Measurements from ENCODE around the gene COL20A1.
"Not testable (repeated sequence)": the region's sequence is repeated elsewhere in the genome, so short reads cannot be mapped to it uniquely, and the experiment has no call there.

Gene COL20A1

DNA sequence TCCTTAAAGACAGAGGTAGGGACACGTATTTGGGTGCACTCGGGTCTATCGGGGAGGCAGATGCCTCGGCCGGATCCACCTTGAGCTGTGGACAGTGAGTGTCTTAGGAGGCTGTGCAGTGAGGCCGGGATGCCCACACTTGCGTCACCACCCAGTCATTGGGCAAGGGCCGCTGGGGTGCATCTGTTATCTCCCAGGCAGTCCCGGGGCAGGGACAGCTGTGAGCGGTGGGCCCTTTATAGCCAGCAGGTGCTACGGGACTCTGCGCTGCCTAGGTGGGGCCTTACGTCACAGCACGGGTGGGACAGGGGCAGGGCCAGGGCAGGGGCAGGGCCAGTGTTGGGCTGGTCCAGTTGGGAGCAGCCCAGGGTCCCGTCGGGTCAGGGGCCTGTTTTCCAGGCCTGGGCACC lies 689 bp upstream of the COL20A1 start:
- DNase-seq = no peak

DNA sequence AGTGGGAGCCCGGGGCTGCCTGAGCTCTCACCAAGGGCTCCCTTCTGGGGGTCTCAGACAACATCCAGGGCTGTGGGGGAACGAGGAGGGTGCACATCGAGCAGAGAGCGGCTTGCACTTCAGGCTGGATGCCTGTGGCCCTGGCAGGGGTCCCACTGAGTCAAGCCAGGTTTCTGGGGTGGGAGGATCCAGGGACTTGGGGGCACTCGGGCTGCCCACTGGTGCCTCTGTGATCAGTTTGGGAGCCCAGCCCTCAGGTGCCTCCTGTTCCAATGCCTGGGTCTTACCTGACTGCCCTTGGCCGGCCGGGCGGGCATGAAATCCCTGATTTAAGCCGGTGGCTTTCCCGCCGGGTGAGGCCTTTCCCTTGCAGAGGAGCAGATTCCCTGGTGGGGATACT lies 470 bp downstream of the COL20A1 start:
- DNase-seq = no peak

DNA sequence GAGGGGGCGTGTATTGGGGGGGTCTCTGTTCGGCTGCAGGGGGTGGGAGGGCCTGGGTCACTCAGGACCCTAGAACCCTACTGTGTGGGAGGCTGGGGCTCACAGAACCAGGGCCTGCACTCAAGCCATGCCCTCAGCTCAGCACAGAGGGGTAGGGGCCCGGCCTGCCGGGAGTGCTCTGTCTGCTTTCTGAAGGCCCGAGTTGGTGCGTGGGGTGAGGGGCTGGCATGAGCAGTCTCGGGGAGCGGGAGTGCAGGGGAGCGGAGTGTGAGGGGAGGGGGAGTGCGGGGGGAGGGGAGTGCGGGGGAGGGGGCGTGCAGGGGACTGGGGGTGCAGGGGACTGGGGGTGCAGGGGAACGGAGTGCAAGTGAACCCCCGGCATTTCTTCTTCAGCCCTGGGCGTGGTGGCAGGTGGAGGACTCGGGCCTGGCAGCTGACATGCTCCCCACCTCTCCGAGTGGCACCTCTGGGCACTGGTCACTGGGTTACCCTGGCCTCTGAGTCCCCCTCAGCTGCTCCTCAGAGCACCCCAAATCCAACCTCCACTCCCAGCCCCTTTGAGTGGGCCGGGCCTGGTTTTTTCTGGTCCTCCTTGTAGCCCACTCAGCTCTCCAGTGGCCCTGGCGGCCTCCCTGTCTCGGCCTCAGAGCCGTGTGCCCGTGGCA lies 1.0 kb downstream of the COL20A1 start:
- DNase-seq = no peak

DNA sequence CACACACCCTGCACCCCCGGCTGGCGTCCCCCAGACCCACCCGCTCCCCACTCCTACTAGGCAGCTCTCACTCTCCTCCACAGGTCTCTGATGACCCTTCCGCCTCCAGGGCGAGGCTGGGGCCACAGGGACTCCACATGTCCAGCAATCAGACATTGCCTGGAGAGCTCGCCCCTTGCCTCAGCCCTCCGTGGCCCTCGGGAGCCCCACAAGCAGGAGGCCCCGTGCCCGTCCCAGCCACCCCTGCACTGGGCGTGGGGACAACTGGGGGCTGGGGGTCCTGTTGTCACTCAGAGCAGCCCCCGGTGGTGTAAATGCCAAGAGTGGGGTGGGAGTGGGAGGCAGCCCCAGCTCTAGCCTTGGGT lies 1.5 kb downstream of the COL20A1 start:
- DNase-seq = no peak

DNA sequence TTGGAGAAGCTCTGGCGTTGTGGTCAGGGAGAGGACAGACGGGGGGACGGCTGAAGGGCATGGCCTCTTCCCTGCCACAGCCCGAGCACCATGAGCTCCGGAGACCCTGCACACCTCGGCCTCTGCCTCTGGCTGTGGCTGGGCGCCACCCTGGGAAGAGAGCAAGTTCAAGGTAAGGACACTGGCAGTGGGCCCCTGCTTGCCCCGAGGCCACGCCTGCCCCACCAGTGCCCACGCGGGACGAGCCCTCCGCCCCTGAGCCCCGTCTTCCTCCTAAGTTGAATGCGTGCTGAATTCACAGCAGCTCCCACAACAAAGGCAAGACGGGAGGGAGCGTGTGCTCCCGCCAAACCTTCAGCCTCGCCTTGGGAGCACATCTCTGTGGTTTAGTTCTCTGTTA lies 2.0 kb downstream of the COL20A1 start:
- no peak for DNase-seq

DNA sequence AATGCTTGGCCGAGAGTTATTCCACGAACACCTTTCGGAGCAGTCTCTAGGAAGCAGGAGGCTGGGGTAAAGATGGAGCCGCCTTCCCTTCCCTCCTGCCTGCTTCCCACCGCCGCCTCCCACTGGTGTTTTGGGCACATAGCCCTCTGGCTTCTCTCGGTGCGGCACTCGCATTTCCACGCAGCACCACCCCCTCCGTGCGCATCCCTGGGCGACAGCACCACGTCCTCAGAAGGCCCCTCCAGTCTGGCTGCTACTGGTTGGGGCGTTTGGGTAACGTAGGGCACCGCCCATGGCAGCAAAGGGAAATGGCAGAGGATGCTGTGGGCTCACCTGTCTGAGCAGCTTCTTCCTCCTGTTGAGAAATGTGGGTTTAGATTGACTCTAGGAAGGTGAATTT lies 2.4 kb downstream of the COL20A1 start:
- DNase-seq = no peak

DNA sequence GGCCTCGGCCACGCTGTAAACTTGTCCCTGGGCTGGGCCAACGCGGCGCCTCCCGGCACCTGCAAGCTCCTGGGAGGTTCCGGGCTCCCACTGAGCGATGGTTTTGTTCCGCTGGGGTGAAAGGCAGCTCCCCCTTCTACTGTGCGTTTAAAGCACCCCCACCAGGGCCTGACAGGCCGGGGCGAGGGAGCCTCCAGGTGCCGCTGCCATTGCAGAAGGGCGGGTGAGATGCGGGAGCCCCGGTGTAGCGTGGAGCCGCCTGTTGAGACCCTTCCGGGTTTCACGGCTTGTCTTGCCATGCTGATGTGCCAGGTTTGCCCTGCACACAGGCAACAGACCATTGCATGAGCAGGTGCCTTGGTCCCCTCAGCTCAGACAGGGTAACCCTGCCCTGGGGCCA lies 2.9 kb downstream of the COL20A1 start:
- no peak for DNase-seq

DNA sequence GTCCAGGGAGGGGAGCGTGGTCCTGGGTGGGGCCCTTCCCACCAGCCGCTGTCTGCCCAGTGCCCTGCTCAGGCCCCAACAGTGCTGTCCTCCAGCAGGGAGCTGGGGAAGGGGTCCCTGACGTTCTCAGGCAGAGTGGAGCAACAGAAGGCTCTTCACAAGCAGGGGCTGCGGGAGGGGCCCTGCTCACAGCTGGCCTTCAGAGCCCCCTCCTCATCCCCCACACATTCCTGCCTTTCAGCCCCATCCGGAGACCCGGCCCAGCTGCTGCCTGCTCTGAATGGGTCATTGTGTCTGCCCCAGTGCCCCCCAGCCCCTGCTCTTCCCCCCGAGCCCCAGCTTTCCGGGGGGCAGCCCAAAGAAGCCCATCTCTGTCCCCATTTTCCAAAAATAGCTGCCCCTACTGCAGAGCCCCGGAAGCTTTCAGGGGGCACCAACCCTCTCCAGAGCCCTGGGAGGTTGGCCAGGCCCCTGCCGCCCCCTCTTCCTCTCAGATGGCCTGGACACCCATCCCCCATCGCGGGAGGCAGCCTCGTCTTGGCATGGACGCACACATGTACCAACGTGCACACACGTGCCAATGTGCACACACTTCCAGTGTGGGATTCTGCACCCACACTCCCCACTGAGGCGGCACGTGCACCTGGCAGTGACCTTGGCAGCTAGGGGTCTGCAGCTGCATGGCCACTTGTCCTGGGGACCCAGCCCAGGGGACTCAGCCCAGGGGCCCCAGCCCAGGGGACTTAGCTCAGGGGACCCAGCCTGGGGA lies 3.7 kb downstream of the COL20A1 start:
- DNase-seq = no peak

DNA sequence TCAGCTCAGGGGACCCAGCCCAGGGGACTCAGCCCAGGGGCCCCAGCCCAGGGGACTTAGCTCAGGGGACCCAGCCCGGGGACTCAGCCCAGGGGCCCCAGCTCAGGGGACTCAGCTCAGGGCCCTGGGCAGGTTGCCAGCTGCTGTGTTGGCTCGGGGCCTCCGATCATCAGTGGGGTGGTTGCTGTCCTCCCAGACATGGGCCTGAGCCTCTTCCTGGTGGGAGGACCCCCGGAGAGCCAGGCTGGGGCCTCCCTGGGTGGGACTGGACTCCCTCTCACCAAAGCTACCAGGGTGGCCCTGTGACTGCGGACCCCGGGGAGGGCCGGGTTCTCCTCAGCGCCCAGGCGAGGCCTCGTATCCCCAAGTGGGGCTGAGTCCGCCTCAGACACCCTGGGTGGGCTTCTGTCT lies 4.4 kb downstream of the COL20A1 start:
- DNase-seq = no peak

DNA sequence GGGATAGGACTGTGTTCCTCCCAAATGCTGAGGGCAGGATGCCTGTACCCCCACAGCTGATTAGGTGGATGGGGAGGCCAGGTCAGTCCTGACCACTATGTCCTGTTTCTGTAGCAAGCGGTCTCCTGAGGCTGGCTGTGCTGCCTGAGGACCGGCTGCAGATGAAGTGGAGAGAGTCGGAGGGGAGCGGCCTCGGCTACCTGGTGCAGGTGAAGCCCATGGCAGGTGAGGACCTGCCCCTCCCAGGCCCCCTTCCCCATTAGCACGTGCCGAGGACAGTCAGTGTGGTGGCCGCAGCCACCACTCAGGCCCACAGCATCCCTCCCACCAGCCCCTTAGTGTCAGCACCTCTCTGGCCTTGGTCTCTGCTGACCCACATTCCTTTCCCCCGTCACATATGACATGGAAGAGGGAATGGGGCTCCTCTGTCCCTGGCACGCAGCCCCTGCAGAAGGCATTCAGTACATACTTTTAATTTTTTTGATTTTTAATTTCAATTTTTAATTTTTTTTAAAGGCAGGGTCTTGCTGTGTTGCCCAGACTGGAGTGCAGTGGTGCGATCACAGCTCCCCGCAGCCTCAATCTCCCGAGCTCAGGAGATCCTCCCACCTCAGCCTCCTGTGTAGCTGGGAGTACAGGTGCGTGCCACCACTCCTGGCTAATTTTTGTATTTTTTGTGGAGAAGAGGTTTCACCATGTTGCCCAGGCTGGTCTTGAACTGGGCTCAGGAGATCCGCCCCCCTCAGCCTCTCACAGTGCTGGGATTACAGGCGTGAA lies 5.0 kb downstream of the COL20A1 start:
- DNase-seq = no peak

DNA sequence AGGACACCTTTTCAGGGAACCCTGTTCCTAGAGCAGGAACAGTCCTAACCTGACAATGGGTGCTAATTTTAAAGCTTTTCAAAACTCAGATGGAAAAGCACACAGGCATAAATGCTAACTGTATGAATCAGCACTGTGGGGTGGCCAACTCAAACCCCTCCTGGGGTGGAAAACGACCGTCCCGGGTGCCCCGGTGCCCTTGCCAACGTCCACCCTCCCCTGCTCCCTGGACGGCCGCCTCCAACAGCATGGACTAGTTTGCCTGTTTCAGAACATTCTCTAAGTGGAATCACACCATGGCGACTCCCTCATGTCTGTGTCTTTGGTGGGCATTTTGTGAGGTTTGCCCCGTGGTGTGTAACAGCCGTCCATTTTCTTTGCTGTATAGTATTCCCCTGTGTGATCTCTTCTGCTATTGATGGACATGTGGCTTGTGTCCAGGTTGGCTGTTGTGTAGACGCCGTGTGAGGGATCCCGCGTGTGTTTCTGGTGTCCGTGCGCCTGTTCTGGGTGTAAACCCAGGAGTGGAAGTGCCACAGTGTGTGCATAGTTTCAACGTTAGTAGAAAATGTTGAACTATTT lies 5.8 kb downstream of the COL20A1 start:
- DNase-seq = no peak

DNA sequence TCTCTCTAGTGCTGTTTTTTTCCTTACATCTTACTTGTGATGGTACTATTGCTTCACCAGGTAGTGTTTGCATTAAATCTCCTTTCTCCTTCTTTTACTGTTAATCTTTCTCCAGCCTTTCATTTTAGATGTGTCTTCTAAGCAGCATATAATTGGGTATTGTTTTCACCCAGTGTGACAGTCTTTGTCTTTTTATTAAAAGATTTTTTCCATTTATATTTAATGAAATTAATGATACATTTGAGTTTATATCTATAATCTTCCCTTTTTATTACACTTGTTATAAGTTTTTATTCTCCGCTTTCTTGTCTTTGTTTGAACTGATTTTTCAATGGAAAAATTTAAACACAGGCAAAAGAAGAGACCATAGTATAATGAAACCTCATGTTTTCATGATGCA lies 8.7 kb downstream of the COL20A1 start:
- DNase-seq = no peak

DNA sequence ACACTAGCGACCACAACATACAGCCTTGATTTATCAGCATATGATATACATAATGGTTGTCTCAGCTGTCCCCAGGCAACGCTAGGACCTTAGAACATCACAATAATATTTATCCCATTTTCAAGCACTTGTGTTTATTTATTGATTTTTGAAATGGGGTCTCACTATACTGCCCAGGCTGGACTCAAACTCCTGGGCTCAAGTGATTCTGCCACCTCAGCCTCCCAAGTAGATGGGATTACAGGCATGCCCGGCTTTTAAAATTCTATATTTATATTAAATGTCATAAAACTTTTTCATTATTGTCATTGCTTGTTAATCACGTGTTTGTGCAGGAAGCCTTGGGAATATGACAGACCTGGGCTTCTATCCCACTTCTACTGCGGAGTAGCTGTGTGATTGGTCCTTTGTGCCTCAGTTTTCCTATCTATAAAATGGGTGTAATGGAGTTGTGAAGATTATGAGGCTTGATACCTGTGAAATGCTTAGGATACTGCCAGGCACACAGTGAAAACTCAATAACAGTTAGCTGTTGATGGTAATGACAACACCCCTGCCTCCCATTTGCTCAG lies 10.2 kb downstream of the COL20A1 start:
- no peak for DNase-seq

DNA sequence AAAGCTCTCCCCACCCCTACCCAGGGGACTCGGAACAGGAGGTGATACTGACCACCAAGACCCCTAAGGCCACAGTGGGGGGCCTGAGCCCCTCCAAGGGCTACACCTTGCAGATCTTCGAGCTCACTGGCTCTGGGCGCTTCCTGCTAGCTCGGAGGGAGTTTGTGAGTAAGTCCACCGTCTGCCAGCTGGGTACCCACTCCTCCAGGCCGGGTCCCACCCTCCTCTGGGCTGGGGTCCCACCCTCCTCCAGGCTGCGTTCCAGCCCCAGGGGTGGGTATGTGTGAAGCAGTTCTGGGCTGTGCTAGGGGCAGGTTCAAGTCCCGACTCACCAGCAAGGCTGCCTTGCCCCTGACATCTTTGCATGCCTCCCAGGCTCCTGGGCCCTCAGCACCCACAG lies 12.4 kb downstream of the COL20A1 start:
- no peak for DNase-seq

DNA sequence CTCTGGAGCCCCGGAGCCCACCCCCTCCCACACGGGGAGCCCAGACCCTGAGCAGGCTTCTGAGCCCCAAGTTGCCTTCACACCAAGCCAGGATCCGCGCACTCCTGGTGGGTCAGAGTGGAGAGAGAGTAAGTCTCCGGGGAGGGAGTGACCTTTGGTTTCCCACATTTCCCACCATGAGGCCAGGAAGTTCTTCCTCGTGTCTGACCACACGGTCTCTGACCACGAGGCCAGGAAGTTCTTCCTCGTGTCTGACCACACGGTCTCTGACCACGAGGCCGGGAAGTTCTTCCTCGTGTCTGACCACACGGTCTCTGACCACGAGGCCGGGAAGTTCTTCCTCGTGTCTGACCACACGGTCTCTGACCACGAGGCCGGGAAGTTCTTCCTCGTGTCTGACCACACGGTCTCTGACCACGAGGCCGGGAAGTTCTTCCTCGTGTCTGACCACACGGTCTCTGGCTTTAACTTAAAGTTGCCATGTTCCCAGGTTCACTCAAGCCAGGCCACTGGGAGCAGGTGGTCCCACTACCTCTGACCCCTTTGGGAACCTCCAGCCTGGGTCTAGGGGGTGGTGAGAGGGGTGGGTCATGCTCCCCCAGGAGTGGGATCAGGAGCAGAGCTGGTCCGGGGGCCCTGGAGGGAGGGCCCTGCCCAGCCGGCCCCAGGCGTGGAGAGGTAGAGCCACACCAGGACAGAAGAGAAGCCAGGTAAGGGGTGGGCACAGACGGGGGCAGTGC lies 13.1 kb downstream of the COL20A1 start:
- DNase-seq = not testable (repeated sequence)

DNA sequence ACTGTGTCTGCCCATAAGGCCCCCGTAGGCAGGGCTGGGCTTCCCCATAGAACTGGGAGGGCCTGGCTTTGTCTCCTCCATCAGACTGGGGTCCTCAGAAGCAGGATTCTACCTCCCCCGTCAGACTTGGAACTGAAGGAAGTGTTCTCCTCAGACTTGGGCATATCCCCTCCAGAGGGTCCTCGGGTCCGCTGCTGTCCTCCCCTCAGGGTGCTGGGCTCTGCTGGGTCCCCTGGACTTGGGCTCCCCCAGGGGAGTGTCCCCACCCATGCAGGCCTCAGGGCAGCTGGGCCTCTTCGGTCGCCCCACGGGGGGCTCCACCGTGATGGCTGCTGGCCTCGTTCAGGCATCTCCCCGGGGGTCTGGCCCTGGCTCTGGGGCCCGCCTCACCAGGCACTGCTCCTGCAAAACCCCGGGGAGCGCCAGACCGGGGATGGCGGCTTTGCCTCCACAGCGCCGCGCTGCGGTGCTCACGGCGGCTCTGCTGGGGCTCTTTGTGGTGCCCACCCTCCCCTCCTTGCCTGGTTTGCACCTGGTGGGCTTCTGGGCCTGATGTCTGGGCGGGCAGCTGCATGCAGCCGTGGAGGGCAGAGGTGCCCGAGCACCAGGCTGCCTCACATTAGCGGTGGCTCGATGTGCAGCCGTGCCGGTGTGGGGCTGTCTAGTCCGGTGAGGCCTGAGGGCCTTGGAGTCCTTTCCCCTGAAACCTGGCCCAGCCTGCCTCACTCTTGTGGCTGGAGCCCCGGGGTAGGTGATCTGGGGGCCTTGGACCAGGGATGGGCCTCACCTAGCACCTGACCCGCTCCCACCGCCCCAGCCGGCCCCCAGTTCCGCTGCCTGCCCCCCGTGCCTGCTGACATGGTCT lies 13.9 kb downstream of the COL20A1 start:
- DNase-seq = no peak

DNA sequence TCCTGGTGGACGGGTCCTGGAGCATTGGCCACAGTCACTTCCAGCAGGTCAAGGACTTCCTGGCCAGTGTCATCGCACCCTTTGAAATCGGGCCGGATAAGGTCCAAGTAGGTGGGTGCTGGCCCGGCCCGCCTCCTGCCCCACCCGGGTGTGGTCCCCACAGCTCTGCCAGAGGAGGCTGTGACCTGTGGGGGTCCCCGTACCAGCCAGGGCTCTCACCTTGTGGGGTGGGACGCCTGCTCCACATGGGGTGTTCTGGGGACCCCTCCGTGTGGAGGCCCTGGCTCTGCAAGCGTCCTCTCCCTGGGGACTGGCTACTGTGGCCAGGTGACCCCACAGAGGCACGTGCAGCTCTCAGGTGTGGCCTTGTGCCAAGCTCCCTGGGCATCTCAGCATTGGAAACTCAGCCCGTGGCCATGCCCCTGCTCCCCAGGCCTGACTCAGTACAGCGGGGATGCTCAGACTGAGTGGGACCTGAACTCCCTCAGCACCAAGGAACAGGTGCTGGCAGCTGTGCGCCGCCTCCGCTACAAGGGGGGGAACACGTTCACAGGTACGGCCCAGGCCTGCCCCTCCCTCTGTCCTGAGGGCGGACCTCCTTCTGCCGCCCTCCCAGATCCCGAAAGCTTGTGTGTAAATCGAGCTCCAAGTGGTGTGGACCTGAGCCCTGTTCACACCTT lies 14.7 kb downstream of the COL20A1 start:
- DNase-seq = no peak

DNA sequence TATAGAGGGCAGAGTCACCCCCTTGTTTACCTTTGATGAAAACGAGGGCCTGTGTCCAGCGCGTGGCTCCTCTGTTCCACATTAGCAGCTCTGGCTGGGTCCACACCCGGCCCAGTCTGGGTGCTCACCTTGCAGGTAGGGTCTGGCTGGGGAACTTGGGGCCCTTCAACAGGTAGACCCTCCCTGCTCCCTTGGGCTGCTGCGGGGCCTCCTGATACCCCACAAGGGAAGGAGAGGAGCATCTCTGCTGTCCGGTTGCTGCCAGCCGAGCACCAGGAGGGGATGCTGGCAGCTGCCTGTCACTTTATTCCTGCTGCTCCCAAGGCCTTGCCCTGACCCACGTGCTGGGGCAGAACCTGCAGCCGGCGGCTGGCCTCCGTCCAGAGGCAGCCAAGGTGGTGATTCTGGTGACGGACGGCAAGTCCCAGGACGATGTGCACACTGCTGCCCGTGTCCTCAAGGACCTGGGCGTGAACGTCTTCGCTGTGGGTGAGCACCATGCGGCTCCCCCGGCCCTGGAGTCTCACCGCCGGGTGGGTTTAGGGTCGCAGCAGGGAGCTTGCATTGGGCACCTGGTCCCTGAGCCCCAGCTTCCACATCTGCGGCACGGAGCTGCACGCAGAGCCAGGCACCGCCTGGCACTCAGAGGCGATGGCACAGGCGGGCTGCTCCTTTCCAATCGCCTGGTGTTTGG lies 15.4 kb downstream of the COL20A1 start:
- no peak for DNase-seq

DNA sequence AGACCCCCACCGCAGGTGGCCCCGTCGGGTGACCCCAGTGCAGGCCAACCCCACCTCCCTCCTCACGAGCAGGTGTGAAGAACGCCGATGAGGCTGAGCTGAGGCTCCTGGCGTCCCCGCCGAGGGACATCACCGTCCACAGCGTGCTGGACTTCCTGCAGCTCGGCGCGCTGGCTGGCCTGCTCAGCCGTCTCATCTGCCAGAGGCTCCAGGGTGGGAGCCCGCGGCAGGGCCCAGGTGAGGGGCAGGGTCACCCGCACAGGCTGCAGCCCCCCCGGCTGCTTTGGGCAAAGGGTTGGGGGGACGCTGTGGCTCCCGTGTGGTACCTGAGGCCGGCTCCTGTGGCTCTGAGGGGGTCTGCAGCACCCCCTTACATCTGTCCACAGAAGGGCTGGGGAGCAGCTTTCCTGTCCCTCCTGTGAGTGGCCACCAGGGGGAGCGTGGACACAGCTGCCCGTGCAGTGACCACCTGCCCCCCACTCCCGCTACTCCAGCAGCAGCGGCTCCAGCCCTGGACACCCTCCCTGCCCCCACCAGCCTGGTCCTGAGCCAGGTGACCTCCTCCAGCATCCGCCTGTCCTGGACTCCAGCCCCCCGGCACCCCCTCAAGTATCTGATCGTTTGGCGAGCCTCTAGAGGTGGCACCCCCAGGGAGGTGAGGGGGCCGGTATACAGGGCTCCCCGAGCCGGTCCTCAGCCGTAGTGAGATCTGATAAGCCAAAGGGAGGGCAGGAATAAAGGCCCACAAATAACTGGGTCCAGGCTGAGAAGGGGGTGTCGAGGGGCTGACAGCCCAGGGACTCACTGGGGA lies 16.5 kb downstream of the COL20A1 start:
- DNase-seq = no peak
